HG03139 (cell line): Measurements from ENCODE around the gene LYG2.
"Not testable (repeated sequence)": the region's sequence is repeated elsewhere in the genome, so short reads cannot be mapped to it uniquely, and the experiment has no call there.

Experiments
- ATAC-seq: cut with Tn5 transposase; IDR thresholded peaks from one replicate; pipeline ENCODE4 v1.9.1; 2021; ENCODE audit not compliant: unreplicated experiment

LYG2 gene

DNA sequence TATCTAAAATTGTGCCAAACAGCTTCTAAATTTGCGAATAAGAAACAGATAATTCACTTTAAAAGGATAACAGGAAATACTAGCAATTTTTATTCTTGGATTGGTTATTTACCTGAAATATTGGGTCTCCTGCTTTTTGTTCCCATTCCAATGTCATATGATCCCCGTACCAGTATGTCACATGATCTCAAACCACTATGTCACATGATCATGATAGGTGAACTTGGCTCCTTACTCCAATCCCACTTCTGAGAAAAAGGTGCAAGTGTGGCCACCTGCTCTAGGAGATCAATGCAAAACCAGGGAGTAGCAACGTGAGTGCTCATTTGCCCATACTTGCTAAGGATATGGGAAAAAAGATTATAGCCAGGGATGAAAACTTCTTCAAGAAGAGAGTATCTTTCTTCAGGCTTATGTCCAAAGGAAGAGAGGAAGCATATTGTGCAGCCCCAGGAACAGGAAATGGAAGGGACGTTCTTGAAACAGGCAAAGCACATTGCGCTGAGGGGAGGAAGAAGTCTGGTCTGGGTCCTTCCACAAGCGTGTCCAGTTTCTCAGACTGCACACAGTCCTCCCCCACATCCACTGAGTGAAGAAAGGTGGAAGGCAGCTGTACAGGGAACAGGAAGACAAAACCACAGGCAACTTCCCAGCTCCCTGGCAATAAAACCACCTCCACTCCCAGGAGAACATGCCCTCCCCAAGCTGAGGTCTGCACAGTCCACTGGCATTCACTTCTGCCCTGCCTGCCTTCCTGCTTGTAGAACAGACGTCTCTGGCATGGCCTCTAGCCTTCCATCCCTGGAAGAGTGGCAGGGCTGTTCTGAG lies at the start of gene LYG2:
Gene LYG2 (minus strand): TSS at position 176 of the 828 bp plus-strand sequence. CDS start 1,406 bp downstream, outside the sequence.
- no peak for ATAC-seq

- ATAC-seq = not testable (repeated sequence)
Measured at GRCh38 chr2:99301097-99301496, 45.6 kb upstream of the LYG2 start, which contains the start of gene LYG1. LYG1 (minus strand) TSS chr2:99301197; CDS start chr2:99295670, 5,527 bp downstream.

GRCh38 chr2:99299580-99299979 lies 44.1 kb upstream of the LYG2 start:
- ATAC-seq = no peak

GRCh38 chr2:99297994-99298393 lies 42.5 kb upstream of the LYG2 start:
- ATAC-seq = no peak

DNA sequence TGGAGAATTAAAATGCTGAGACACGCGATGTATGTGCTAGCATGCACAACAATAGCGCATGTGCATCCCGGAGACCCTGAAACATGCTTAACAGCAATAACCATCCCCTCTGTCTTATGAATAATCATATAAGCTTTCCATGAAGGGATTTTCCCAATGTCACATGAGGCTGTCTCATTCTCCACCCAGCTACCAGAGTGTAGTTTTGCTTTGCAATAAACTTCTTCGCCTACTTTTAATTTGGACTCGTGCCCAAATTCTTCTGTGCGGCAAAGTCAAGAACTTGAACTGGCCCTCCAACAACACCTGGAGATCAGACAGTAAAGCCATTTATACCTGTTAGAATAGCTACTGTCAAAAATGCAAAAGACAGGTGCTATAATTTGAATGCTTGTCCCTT lies 30.1 kb upstream of the LYG2 start:
- ATAC-seq = no peak

- ATAC-seq = no peak
Measured at GRCh38 chr2:99279969-99280695, 24.7 kb upstream of the LYG2 start.

DNA sequence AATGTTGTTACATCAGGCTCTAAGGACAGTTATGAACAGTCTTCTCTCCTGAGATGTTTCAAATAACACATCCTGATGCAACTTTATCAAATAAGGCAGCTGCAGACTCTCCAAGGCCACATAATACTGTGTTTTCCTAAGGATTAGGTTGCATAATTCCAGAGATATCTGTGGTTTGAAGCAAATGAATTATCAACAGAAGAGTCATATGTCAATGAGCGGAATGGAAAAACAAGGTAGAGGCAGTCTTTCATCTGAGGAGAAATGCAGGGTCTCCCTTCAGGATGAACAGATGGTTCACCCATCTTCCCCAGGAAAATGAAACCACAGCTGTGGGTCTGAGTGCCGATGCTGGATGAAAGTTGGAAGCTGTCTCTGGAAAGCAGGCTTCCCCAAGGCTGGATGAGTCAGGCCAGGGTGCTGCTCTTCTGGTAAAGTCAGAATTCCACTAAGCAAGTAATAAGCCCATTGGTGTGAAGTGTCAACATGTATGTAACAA lies 23.4 kb upstream of the LYG2 start:
- ATAC-seq = no peak

- not testable (repeated sequence) for ATAC-seq
Measured at GRCh38 chr2:99278195-99278765, 22.8 kb upstream of the LYG2 start.

DNA sequence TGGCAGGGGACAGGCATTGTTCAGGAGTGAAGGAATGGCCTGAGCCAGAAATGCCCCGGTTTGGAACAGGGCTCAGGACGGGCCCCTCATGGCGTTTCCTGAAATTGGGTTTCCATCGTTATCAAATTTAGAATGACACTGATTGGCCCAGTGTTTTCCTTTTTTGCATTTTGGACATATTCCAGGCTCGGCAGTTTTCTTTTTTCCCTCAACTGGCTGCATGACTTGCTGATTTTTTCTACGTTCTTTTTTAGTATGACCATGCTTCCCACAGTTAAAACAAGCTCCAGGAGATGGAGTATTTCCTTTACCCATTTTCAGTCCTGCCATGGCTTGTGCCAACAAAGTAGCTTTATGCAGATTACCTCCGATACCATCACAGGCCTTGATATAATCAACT lies 20.4 kb upstream of the LYG2 start:
- no peak for ATAC-seq

- ATAC-seq = no peak
Measured at GRCh38 chr2:99261242-99261641, 5.8 kb upstream of the LYG2 start.

GRCh38 chr2:99260184-99260583 lies 4.7 kb upstream of the LYG2 start:
- ATAC-seq = no peak

DNA sequence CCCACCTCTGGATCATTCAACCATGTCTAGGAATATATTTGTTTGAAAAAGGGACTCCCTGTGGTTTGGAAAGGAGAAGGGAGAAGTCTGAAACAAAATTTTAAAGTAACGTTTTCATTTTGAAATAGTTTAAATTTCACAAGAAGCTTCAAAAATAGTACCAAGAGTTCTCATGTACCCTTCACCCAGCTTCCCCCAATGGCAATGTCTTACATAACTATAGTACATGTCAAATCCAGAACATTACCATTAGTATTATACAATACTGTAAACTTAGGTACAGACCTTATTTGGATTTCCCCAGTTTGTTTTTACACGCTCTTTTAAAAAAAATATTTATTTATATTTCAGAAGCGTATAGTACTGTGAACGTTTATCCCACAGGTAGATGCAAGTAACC lies 4.0 kb upstream of the LYG2 start:
- ATAC-seq = no peak

- ATAC-seq = no peak
Measured at GRCh38 chr2:99256677-99257076, 1.2 kb upstream of the LYG2 start.

DNA sequence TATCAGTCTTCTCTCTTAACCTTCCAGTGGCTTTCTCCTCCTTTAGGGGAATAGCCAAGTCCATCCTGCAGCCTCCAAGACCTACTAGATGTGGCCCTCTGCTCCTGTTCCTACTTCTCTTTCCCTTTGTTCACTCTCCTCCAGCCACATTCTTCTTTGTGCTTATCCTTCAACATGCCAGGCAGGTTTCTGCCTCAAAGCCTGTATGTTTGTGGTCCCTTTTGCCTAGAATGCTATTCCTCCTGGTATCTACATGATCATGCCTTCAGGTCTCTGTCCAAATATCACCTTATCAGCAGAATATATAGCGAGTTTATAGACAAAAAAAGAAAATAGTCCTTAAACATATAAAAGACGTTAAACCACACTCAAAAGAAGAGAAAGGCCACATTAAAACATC lies 5.5 kb downstream of the LYG2 start:
- no peak for ATAC-seq

- no peak for ATAC-seq
Measured at GRCh38 chr2:99242151-99242550, 13.3 kb downstream of the LYG2 start.

- ATAC-seq = no peak
Measured at GRCh38 chr2:99240431-99240830, 15.0 kb downstream of the LYG2 start.

- no peak for ATAC-seq
Measured at GRCh38 chr2:99238599-99238998, 16.9 kb downstream of the LYG2 start.

DNA sequence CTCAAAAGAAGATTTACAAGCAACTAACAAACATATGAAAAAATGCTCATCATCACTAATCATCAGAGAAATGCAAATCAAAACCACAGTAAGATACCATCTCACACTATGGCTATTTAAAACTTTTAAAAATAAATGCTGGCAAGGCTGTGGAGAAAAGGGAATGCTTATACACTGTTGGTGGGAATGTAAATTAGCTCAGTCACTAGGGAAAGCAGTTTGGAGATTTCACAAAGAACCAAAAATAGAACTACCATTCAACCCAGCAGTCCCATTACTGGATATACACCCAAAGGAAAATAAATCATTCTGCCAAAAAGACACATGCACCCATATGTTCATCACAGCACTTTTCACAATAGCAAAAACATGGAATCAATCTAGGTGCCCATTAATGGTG lies 22.3 kb downstream of the LYG2 start:
- not testable (repeated sequence) for ATAC-seq

- ATAC-seq = no peak
Measured at GRCh38 chr2:99217929-99218501, 37.5 kb downstream of the LYG2 start.

GRCh38 chr2:99216096-99216495 lies 39.4 kb downstream of the LYG2 start:
- no peak for ATAC-seq

- no peak for ATAC-seq
Measured at GRCh38 chr2:99205491-99205890, 50.0 kb downstream of the LYG2 start.
